ENCODE results near the gene RHBG. TPM values are rescaled to one million over a fixed set of nuclear protein-coding genes. Genes with fewer than 3 reads are reported as not detected.

Gene RHBG
- total and polyA plus RNA-seq, 11 donors: 0.29 TPM; not detected in 10

GRCh38 chr1:156419854-156420204 lies 50.8 kb downstream of the RHBG start:
- TF ChIP-seq POLR2A (IDR thresholded peaks at IDR 0.05) (no peak), CTCF (IDR thresholded peaks at IDR 0.05) (peak in 1 of 12 donors; percentile 8)
- Histone ChIP-seq H3K36me3 (no peaks in the 10 kb centered on the region), H3K4me1 (peaks cover 4 to 30% (median 21%) of the 10 kb centered on the region in 12 donors), H3K27ac (no peak overlapping the region), H3K4me3 (peak overlapping the region in 6 of 12 donors; percentile 11 to 57 (median 42)), H3K27me3 (peaks cover 30 to 100% (median 74%) of the 10 kb centered on the region in 9 donors), H3K9me3 (no peaks in the 10 kb centered on the region)
- ATAC-seq (no peak), DNase-seq (no peak)
- intact Hi-C loops (cut with DNase I): no loop called here
- WGBS, 4 donors: 31 to 46% (median 38%) methylated on average over 4 to 5 of the region's 5 CpGs

GRCh38 chr1:156420205-156421061 lies 51.4 kb downstream of the RHBG start:
- Histone ChIP-seq H3K27me3 (peaks cover 30 to 99% (median 69%) of the 10 kb centered on the region in 9 donors), H3K27ac (no peak overlapping the region), H3K9me3 (no peaks in the 10 kb centered on the region), H3K4me3 (peak overlapping the region in 10 of 12 donors; percentile 1 to 57 (median 30)), H3K36me3 (no peaks in the 10 kb centered on the region), H3K4me1 (peaks cover 4 to 30% (median 21%) of the 10 kb centered on the region in 12 donors)
- TF ChIP-seq CTCF (IDR thresholded peaks at IDR 0.05) (no peak), POLR2A (IDR thresholded peaks at IDR 0.05) (no peak)
- ATAC-seq (no peak), DNase-seq (no peak)
- intact Hi-C loops (cut with DNase I): no loop called here
- WGBS, 4 donors: 4 to 10% (median 7%) methylated on average over 65 to 69 of the region's 69 CpGs

GRCh38 chr1:156421062-156421938 lies 52.3 kb downstream of the RHBG start:
- intact Hi-C loops (cut with DNase I): no loop called here
- Histone ChIP-seq H3K9me3 (no peaks in the 10 kb centered on the region), H3K4me1 (peaks cover 4 to 30% (median 21%) of the 10 kb centered on the region in 12 donors), H3K27ac (no peak overlapping the region), H3K36me3 (no peaks in the 10 kb centered on the region), H3K4me3 (peak overlapping the region; percentile 13 to 57 (median 39)), H3K27me3 (peaks cover 30 to 97% (median 67%) of the 10 kb centered on the region in 9 donors)
- 1 to 2% (median 2%) methylated on average over 51 to 69 of the region's 69 CpGs for WGBS, 4 donors
- no peak for TF ChIP-seq CTCF (IDR thresholded peaks at IDR 0.05)
- TF ChIP-seq POLR2A (IDR thresholded peaks at IDR 0.05): no peak
- ATAC-seq (peak; percentile 82 to 98 (median 93)), DNase-seq (peak; percentile 72 to 85 (median 75))
